Measurements from ENCODE around the gene IMPA2. TPM values are rescaled to one million over a fixed set of nuclear protein-coding genes. Genes with fewer than 3 reads are reported as not detected.

Gene IMPA2
- total RNA-seq, 3 donors from 2014 or later (not counting 1 experiment from before 2014, with no cell fraction given) = 2.7 to 6.6 (median 3.6) TPM

DNA sequence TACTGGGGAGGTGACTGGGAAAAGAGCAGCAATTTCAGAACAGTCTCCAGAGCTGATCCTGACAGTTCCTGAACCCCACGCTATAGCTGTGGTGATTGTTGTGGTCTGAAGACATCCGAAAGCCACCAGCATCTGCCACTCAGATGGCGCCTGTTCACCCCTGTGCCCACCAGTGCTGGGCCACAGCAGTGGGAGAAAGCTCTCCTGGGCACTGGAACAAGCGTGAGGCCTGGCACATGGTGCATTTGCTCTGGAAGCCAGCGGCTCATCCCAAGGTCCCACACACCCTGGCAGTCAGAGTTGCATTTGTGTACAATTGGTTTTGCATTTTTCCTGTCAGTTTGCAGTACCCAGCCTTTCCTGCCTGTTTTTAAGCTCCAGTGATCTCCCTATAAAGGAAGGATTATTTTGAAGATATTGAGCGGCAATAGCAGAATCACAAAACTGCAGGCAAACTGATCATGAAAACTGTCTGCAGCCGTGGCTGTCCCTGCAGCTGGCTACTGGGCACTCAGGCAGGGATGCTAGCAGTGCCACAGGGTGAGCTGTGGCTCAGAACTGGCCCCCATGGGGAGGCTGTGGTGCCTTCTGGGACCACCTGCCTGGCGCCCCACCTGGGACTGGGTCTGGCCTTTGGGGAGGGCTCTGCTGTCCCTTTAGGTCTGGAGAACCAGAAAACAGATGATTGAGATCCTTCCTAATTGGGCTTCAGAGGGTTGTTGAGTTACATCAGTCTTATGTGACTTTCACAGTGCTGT is 30.1 kb downstream of the IMPA2 start:
- Mint-ChIP-seq H3K4me3 (no peak overlapping the region), H3K27me3 (ENCODE audit: low read depth in 2 of 2) (no peaks in the 10 kb centered on the region), H3K4me1 (no peaks in the 10 kb centered on the region), H3K9me3 (no peaks in the 10 kb centered on the region), H3K36me3 (no peaks in the 10 kb centered on the region), H3K27ac (no peak overlapping the region)
- 88% methylated on average over 8 of the region's 8 CpGs for WGBS (ENCODE audit: insufficient coverage)
- Histone ChIP-seq H3K27me3 (ENCODE audit: control insufficient read depth, insufficient read depth, low read length) (no peaks in the 10 kb centered on the region), H3K9me3 (ENCODE audit: control insufficient read depth, insufficient read depth, low read length) (no peaks in the 10 kb centered on the region), H3K27ac (ENCODE audit: low read length) (no peak overlapping the region), H3K4me3 (ENCODE audit: low read length) (no peak overlapping the region), H3K36me3 (ENCODE audit: control insufficient read depth, insufficient read depth, low read length) (no peaks in the 10 kb centered on the region), H3K4me1 (ENCODE audit: control insufficient read depth, insufficient read depth, low read length) (no peaks in the 10 kb centered on the region)
- intact Hi-C loops (cut with micrococcal nuclease) = no loop called here
- TF ChIP-seq, protein P1, sequence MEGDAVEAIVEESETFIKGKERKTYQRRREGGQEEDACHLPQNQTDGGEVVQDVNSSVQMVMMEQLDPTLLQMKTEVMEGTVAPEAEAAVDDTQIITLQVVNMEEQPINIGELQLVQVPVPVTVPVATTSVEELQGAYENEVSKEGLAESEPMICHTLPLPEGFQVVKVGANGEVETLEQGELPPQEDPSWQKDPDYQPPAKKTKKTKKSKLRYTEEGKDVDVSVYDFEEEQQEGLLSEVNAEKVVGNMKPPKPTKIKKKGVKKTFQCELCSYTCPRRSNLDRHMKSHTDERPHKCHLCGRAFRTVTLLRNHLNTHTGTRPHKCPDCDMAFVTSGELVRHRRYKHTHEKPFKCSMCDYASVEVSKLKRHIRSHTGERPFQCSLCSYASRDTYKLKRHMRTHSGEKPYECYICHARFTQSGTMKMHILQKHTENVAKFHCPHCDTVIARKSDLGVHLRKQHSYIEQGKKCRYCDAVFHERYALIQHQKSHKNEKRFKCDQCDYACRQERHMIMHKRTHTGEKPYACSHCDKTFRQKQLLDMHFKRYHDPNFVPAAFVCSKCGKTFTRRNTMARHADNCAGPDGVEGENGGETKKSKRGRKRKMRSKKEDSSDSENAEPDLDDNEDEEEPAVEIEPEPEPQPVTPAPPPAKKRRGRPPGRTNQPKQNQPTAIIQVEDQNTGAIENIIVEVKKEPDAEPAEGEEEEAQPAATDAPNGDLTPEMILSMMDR (IDR thresholded peaks at IDR 0.05) = no peak
- DNase-seq (no peak), ATAC-seq (no peak)

DNA sequence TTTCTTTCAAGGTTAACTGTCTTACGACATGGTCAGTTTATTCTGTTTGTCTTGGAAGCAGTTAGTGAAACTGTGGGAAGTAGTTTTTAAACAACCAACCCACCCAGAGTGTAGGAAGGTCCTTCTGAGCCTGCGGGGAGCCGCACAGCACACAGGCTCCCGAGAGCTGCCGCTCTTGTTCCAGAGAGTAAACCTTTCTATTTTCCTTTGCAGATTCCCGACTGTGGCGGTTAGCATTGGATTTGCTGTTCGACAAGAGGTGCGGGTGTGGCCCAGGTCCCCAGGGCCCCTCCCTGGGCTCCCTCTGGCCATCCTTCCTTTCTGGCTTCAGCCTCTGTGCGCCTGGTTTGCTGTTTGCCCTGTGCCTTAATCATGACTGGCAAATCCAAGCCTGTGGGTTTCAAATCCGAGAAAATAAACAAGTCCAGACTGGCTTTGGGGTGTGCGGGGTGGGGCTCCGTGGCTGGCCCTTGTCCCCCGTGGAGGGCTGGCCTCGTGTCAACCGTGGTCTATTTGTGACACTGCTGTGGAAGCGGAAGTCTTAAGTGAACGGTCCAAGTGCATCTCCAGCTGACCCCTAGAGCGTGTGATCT is 30.7 kb downstream of the IMPA2 start:
- H3K4me1 Mint-ChIP-seq = no peaks in the 10 kb centered on the region
- H3K36me3 Mint-ChIP-seq = no peaks in the 10 kb centered on the region
- H3K27me3 Mint-ChIP-seq (ENCODE audit: low read depth in 2 of 2) = no peaks in the 10 kb centered on the region
- no peaks in the 10 kb centered on the region for H3K9me3 ChIP-seq (ENCODE audit: control insufficient read depth, insufficient read depth, low read length)
- H3K27ac ChIP-seq (ENCODE audit: low read length) = no peak overlapping the region
- intact Hi-C loops (cut with micrococcal nuclease) = no loop called here
- ATAC-seq (no peak), DNase-seq (no peak)
- H3K27me3 ChIP-seq (ENCODE audit: control insufficient read depth, insufficient read depth, low read length) = no peaks in the 10 kb centered on the region
- no peaks in the 10 kb centered on the region for H3K9me3 Mint-ChIP-seq
- 92% methylated on average over 18 of the region's 19 CpGs for WGBS (ENCODE audit: insufficient coverage)
- no peak overlapping the region for H3K4me3 Mint-ChIP-seq
- no peak overlapping the region for H3K4me3 ChIP-seq (ENCODE audit: low read length)
- no peak overlapping the region for H3K27ac Mint-ChIP-seq
- no peaks in the 10 kb centered on the region for H3K36me3 ChIP-seq (ENCODE audit: control insufficient read depth, insufficient read depth, low read length)
- TF ChIP-seq, protein P1 (IDR thresholded peaks at IDR 0.05) = no peak
- no peaks in the 10 kb centered on the region for H3K4me1 ChIP-seq (ENCODE audit: control insufficient read depth, insufficient read depth, low read length)

DNA sequence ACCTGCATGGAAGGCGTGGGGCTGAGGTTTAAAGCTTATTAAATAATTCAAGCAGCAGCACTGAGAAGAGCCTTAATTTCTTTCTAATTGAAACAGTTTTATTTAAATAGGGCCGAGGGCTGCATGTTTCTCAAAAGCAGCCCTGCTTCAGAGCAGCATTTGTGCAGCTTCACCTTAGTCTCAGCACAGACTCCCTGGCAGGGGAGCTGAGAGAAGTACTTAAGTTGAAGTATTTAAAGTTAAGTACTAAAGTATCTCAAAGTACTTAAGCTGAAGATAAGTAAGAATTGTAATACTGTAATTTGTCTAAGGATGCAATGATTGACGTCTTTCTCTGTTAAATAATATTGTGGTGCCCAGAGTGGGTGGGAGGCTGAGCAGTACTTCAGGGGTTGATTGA is 31.4 kb downstream of the IMPA2 start:
- DNase-seq (no peak), ATAC-seq (no peak)
- WGBS (ENCODE audit: insufficient coverage) = 63% methylated on average over 3 of the region's 3 CpGs
- no peaks in the 10 kb centered on the region for H3K27me3 Mint-ChIP-seq (ENCODE audit: low read depth in 2 of 2)
- no peaks in the 10 kb centered on the region for H3K36me3 Mint-ChIP-seq
- H3K27me3 ChIP-seq (ENCODE audit: control insufficient read depth, insufficient read depth, low read length) = no peaks in the 10 kb centered on the region
- no peak overlapping the region for H3K27ac Mint-ChIP-seq
- no peak overlapping the region for H3K4me3 Mint-ChIP-seq
- H3K4me1 Mint-ChIP-seq = no peaks in the 10 kb centered on the region
- no peaks in the 10 kb centered on the region for H3K9me3 ChIP-seq (ENCODE audit: control insufficient read depth, insufficient read depth, low read length)
- TF ChIP-seq, protein P1 (IDR thresholded peaks at IDR 0.05) = no peak
- no peaks in the 10 kb centered on the region for H3K4me1 ChIP-seq (ENCODE audit: control insufficient read depth, insufficient read depth, low read length)
- H3K4me3 ChIP-seq (ENCODE audit: low read length) = no peak overlapping the region
- H3K36me3 ChIP-seq (ENCODE audit: control insufficient read depth, insufficient read depth, low read length) = no peaks in the 10 kb centered on the region
- H3K27ac ChIP-seq (ENCODE audit: low read length) = no peak overlapping the region
- intact Hi-C loops (cut with micrococcal nuclease) = no loop called here
- H3K9me3 Mint-ChIP-seq = no peaks in the 10 kb centered on the region

Data from natural killer cell (primary cell).